ENCODE measurements around the gene PARP6. TPM values are rescaled to one million over a fixed set of nuclear protein-coding genes. Genes with fewer than 3 reads are reported as not detected.

PARP6 gene
- total RNA-seq, 1 experiment from 2014 or later = 85.7 TPM

DNA sequence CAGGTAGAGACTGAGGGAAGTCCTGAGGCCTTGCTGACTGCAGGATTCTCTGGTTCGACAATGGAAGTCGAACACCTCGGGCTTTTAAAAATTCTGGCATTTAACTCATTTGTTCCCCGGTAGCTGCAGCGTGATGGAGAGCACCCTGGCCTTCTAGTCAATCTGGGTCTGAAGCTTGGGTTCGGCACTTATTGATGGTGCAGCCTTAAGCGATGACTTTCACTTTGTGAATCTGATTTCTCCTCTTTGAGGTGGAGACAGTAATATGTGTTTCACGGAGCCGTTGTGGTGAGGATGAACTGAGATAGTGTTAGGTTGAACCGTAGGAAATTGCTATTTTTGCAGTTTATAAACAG lies 621 bp upstream of the PARP6 start:
- BruUV-seq (replicated peaks) = no TSS peak
- H3K4me3 ChIP-seq (ENCODE audit: low read depth in 2 of 2, low read length in 2 of 2) = peak overlapping the region; percentile 69 to 84
- DNase-seq (ENCODE audit: low read depth, low spot score) (no peak), ATAC-seq (peak; percentile 9; the same call in 1 of the 2 replicates)
- in situ Hi-C loops (cut with HindIII; ENCODE audit: low pct_unique_long_range_greater_than_20kb, low sequenced_read_pairs) (no loop called here), intact Hi-C loops (cut with micrococcal nuclease; ENCODE audit: unreplicated experiment) (no loop called here)
- peaks cover 3% of the 10 kb centered on the region for H3K36me3 ChIP-seq (ENCODE audit: control insufficient read depth, insufficient read depth, low read length)
- H3K27ac ChIP-seq (ENCODE audit: low read length) = peak overlapping the region; percentile 92
- H3K27me3 ChIP-seq (ENCODE audit: control insufficient read depth, insufficient read depth, low read length) = no peaks in the 10 kb centered on the region
- no peaks in the 10 kb centered on the region for H3K9me3 ChIP-seq (ENCODE audit: control insufficient read depth, insufficient read depth, low read depth, low read length)
- TF ChIP-seq TCF7L2 (IDR thresholded peaks at IDR 0.05; ENCODE audit: low read depth, low read length) = no peak
- TF ChIP-seq, protein P1, sequence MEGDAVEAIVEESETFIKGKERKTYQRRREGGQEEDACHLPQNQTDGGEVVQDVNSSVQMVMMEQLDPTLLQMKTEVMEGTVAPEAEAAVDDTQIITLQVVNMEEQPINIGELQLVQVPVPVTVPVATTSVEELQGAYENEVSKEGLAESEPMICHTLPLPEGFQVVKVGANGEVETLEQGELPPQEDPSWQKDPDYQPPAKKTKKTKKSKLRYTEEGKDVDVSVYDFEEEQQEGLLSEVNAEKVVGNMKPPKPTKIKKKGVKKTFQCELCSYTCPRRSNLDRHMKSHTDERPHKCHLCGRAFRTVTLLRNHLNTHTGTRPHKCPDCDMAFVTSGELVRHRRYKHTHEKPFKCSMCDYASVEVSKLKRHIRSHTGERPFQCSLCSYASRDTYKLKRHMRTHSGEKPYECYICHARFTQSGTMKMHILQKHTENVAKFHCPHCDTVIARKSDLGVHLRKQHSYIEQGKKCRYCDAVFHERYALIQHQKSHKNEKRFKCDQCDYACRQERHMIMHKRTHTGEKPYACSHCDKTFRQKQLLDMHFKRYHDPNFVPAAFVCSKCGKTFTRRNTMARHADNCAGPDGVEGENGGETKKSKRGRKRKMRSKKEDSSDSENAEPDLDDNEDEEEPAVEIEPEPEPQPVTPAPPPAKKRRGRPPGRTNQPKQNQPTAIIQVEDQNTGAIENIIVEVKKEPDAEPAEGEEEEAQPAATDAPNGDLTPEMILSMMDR (IDR thresholded peaks at IDR 0.05) = peak; percentile 48
- peak; percentile 6; the same call in 1 of the 2 replicates for TF ChIP-seq POLR2AphosphoS5 (IDR thresholded peaks at IDR 0.05; ENCODE audit: low read depth, low read length)
- peaks cover 16% of the 10 kb centered on the region for H3K4me1 ChIP-seq (ENCODE audit: control insufficient read depth, insufficient read depth, low read length)
- POLR2A ChIA-PET = no interaction called here
- CTCF ChIA-PET = no interaction called here

DNA sequence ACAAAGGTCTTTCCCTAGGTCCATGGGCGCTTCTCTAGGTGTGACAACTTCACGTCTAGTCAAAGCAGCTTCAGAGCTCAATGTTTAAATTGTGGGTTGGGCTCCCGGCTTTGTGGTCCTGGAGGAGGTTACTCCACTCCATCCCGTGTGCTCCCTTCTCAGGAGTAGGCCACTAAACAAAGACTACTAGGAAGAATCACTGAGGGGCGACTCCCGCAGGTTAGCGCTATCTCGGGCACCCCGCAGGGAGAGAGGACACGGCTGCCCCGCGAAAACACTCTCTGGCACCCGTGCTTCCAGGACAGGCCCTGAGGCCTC lies 500 bp downstream of the PARP6 start:
- CTCF ChIA-PET = no interaction called here
- ATAC-seq = peak; percentile 10
- intact Hi-C loops (cut with micrococcal nuclease; ENCODE audit: unreplicated experiment) = no loop called here
- Histone ChIP-seq H3K4me1 (ENCODE audit: control insufficient read depth, insufficient read depth, low read length) (peaks cover 16% of the 10 kb centered on the region), H3K27me3 (ENCODE audit: control insufficient read depth, insufficient read depth, low read length) (no peaks in the 10 kb centered on the region), H3K27ac (ENCODE audit: low read length) (peak overlapping the region; percentile 91), H3K36me3 (ENCODE audit: control insufficient read depth, insufficient read depth, low read length) (peaks cover 3% of the 10 kb centered on the region), H3K9me3 (ENCODE audit: control insufficient read depth, insufficient read depth, low read depth, low read length) (no peaks in the 10 kb centered on the region), H3K4me3 (ENCODE audit: low read depth in 2 of 2, low read length in 2 of 2) (peak overlapping the region; percentile 84 to 92)
- in situ Hi-C loops (cut with HindIII; ENCODE audit: low pct_unique_long_range_greater_than_20kb, low sequenced_read_pairs) = no loop called here
- BruUV-seq (replicated peaks) = no TSS peak
- TF ChIP-seq, protein P1 (IDR thresholded peaks at IDR 0.05) = no peak
- TF ChIP-seq, protein P2, sequence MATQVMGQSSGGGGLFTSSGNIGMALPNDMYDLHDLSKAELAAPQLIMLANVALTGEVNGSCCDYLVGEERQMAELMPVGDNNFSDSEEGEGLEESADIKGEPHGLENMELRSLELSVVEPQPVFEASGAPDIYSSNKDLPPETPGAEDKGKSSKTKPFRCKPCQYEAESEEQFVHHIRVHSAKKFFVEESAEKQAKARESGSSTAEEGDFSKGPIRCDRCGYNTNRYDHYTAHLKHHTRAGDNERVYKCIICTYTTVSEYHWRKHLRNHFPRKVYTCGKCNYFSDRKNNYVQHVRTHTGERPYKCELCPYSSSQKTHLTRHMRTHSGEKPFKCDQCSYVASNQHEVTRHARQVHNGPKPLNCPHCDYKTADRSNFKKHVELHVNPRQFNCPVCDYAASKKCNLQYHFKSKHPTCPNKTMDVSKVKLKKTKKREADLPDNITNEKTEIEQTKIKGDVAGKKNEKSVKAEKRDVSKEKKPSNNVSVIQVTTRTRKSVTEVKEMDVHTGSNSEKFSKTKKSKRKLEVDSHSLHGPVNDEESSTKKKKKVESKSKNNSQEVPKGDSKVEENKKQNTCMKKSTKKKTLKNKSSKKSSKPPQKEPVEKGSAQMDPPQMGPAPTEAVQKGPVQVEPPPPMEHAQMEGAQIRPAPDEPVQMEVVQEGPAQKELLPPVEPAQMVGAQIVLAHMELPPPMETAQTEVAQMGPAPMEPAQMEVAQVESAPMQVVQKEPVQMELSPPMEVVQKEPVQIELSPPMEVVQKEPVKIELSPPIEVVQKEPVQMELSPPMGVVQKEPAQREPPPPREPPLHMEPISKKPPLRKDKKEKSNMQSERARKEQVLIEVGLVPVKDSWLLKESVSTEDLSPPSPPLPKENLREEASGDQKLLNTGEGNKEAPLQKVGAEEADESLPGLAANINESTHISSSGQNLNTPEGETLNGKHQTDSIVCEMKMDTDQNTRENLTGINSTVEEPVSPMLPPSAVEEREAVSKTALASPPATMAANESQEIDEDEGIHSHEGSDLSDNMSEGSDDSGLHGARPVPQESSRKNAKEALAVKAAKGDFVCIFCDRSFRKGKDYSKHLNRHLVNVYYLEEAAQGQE (IDR thresholded peaks at IDR 0.05; ENCODE audit: insufficient read depth in 1 of 2, low read depth in 2 of 2, low read length in 1 of 2) = no peak
- TF ChIP-seq POLR2AphosphoS5 (IDR thresholded peaks at IDR 0.05; ENCODE audit: low read depth, low read length) = no peak
- no peak for TF ChIP-seq TCF7L2 (IDR thresholded peaks at IDR 0.05; ENCODE audit: low read depth, low read length)
- POLR2A ChIA-PET = no interaction called here
- DNase-seq (ENCODE audit: low read depth, low spot score) = no peak

DNA sequence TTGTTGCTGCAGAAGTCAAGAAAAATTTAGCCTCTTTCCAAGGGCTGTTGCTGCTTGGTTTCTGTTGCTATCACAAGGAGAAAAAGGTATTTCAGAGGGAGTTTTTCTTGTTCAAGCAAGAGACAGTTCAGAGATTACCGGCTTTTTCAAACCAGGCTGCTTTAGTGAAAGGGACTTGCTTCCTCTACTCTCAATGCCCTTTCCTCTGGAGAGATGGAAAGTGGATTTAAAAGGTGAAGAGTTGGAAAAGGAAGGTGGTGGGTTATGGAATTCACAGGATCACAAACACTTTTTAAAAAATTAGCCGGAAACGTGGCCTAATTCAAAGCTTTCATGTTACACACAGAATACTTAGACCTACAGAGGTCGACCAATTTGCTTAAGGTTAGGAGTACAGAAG lies 1.1 kb downstream of the PARP6 start:
- BruUV-seq (replicated peaks) = no TSS peak
- H3K4me1 ChIP-seq (ENCODE audit: control insufficient read depth, insufficient read depth, low read length) = peaks cover 16% of the 10 kb centered on the region
- intact Hi-C loops (cut with micrococcal nuclease; ENCODE audit: unreplicated experiment) = no loop called here
- no peaks in the 10 kb centered on the region for H3K27me3 ChIP-seq (ENCODE audit: control insufficient read depth, insufficient read depth, low read length)
- H3K9me3 ChIP-seq (ENCODE audit: control insufficient read depth, insufficient read depth, low read depth, low read length) = no peaks in the 10 kb centered on the region
- H3K4me3 ChIP-seq (ENCODE audit: low read depth in 2 of 2, low read length in 2 of 2) = peak overlapping the region; percentile 84 to 92
- ChIA-PET CTCF (no interaction called here), POLR2A (no interaction called here)
- DNase-seq (ENCODE audit: low read depth, low spot score) (no peak), ATAC-seq (no peak)
- H3K27ac ChIP-seq (ENCODE audit: low read length) = peak overlapping the region; percentile 91
- TF ChIP-seq POLR2AphosphoS5 (IDR thresholded peaks at IDR 0.05; ENCODE audit: low read depth, low read length) = no peak
- TF ChIP-seq SIN3A (IDR thresholded peaks at IDR 0.05; ENCODE audit: borderline replicate concordance, insufficient read depth, low read depth, low read length) = no peak
- TF ChIP-seq, protein P2 (IDR thresholded peaks at IDR 0.05; ENCODE audit: insufficient read depth in 1 of 2, low read depth in 2 of 2, low read length in 1 of 2) = no peak
- no peak for TF ChIP-seq TCF7L2 (IDR thresholded peaks at IDR 0.05; ENCODE audit: low read depth, low read length)
- TF ChIP-seq, protein P1 (IDR thresholded peaks at IDR 0.05) = no peak
- peaks cover 7% of the 10 kb centered on the region for H3K36me3 ChIP-seq (ENCODE audit: control insufficient read depth, insufficient read depth, low read length)
- in situ Hi-C loops (cut with HindIII; ENCODE audit: low pct_unique_long_range_greater_than_20kb, low sequenced_read_pairs) = no loop called here
